Measurements from ENCODE around the gene ACSL3. TPM values are rescaled to one million over a fixed set of nuclear protein-coding genes. Genes with fewer than 3 reads are reported as not detected.
"Not testable (repeated sequence)": the region's sequence is repeated elsewhere in the genome, so short reads cannot be mapped to it uniquely, and the experiment has no call there.

Gene ACSL3
- total RNA-seq, 1 donor from 2014 or later: 37.4 TPM

DNA sequence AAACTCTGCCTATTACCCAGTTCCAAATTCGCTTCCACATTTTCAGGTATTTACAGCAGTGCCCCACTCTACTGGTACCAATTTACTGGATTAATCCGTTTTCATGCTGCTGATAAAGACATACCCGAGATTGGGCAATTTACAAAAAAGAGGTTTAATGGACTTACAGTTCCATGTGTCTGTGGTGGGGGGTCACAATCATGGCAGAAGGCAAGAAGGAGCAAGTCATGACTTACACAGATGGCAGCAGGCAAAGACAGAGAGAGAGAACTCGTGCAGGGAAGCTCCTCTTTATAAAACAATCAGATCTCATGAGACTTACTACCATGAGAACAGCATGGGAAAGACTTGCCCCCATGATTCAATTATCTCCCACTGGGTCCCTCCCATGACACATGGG lies 129.4 kb downstream of the ACSL3 start:
- intact Hi-C loops (cut with DNase I); DNase-seq (ENCODE audit: low spot score): not testable (repeated sequence)

DNA sequence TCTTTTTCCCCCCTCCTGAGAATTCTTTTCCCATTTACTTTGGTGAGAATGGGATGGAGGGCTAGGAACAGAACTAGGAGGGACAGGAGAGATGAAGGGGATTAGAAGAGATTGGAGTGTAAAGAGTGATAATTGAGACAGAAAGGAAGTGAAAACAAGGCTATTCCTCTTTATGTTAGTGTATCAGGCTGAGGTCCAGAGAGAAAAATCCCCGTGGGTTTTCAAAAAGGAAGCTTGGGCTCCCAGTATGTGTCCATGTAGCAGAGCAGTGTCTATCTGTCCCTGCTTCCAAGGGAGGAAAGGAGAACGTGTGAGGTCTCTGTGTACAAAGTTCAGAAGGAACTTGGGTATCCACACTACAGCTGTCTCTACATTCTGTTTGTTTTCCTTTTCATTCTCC lies 131.3 kb downstream of the ACSL3 start:
- intact Hi-C loops (cut with DNase I): no loop called here
- no peak for DNase-seq (ENCODE audit: low spot score)

Other genes with a start within 250 kb of the ACSL3 start
- 17.8 TPM for gene FARSB, start 204.9 kb upstream of the ACSL3 start, total RNA-seq
- gene MOGAT1, start 189.4 kb upstream of the ACSL3 start, total RNA-seq: 0.24 TPM
- gene KCNE4, start 191.2 kb downstream of the ACSL3 start, total RNA-seq: 1.7 TPM